HepG2 (cell line): ENCODE measurements around the gene CIART.

Experiments used
- CREB3 ChIP-seq: sonication (generic); formaldehyde crosslinking; IDR thresholded peaks from 2 replicates; pipeline ENCODE4 v1.5.0; 2020; ENCODE audit warnings: missing genetic modification reagents
- GABPA ChIP-seq, 2 experiments: IDR thresholded peaks; 2 replicates each; pipeline ENCODE4 v1.6.1; 2011 to 2016; ENCODE audit warnings: low read depth in 2 of 2, low read length in 1 of 2, missing biosample characterization in 1 of 2, missing genetic modification characterization in 1 of 2
- ZNF251 ChIP-seq: sonication (generic); formaldehyde crosslinking; IDR thresholded peaks from 2 replicates; pipeline ENCODE4 v1.9.0; 2021; ENCODE audit warnings: mild to moderate bottlenecking, missing genetic modification reagents
- ZNF672 ChIP-seq: sonication (generic); formaldehyde crosslinking; IDR thresholded peaks from 2 replicates; pipeline ENCODE4 v1.8.1; 2022; ENCODE audit warnings: missing genetic modification reagents

- TF ChIP-seq ZNF251 (CRISPR knock-in tag) (peak; percentile 66; the same call in 1 of the 2 replicates), ZNF672 (CRISPR knock-in tag) (peak; percentile 42; the same call in 1 of the 2 replicates), GABPA (IDR thresholded peaks at IDR 0.05; ENCODE audit: low read depth, low read length) (no peak), GABPA (CRISPR knock-in tag; IDR thresholded peaks at IDR 0.05; ENCODE audit: low read depth) (peak; percentile 60), CREB3 (CRISPR knock-in tag) (no peak; the same call in 1 of the 2 replicates)
Observed at GRCh38 chr1:150235852-150236613, 46.3 kb upstream of the CIART start, which contains the start of gene ANP32E.
